Liver (tissue), 3 donors: ENCODE measurements around the gene ST7L.

ENCODE experiments used
- EGR1 ChIP-seq, 2 donors: IDR thresholded peaks; 2 replicates each; pipeline ENCODE4 v1.6.1; 2016 to 2018; ENCODE audit warnings: antibody characterized with exemption in 2 of 2, low read depth in 2 of 2
- HNF4A ChIP-seq, 2 donors: conservative IDR thresholded peaks; 2 replicates each; pipeline ENCODE4 v1.6.1; 2016; ENCODE audit warnings: antibody characterized with exemption in 2 of 2, mild to moderate bottlenecking in 2 of 2
- JUND ChIP-seq, 2 donors: IDR thresholded peaks; 2 replicates each; pipeline ENCODE4 v1.6.1; 2016; ENCODE audit warnings: antibody characterized with exemption in 2 of 2
- RAD21 ChIP-seq, 2 donors: IDR thresholded peaks; 2 replicates each; pipeline ENCODE4 v1.6.1; 2016; ENCODE audit warnings: antibody characterized with exemption in 2 of 2, mild to moderate bottlenecking in 2 of 2
- SP1 ChIP-seq: IDR thresholded peaks from 2 replicates; pipeline ENCODE4 v1.6.1; 2018; ENCODE audit warnings: antibody characterized with exemption, mild to moderate bottlenecking
- TF ChIP-seq, protein P1 (sequence below): fragments of 150-350 bp; IDR thresholded peaks from 2 replicates; pipeline ENCODE4 v1.5.1; 2017; ENCODE audit warnings: improper control_type of control experiment, low read depth, low read length; ENCODE audit not compliant: missing input control
- TF ChIP-seq, protein P2 (sequence below): IDR thresholded peaks from 2 replicates; pipeline ENCODE4 v1.6.1; 2016; ENCODE audit warnings: antibody characterized with exemption
- donor health status: healthy.
- donor health status: healthy.

DNA sequence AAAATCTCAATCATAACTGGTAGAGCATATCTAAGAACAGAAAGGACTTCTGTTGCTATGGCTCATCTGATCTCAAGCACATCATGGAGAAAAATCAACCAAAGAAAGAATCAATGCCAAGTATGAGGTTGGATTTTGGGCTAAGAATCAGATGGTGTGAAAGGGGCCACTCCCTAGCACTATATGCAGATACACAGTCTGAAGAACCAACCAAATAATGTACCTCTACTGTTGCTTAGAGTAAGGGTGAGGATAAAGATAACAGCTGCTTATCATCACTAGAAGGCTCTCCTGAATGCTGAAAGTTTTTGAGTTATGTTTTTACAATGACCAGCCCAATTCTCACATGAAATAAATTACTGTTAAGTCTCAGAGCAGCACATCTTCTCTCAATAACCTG is 35.6 kb downstream of the ST7L start:
- TF ChIP-seq, protein P1, sequence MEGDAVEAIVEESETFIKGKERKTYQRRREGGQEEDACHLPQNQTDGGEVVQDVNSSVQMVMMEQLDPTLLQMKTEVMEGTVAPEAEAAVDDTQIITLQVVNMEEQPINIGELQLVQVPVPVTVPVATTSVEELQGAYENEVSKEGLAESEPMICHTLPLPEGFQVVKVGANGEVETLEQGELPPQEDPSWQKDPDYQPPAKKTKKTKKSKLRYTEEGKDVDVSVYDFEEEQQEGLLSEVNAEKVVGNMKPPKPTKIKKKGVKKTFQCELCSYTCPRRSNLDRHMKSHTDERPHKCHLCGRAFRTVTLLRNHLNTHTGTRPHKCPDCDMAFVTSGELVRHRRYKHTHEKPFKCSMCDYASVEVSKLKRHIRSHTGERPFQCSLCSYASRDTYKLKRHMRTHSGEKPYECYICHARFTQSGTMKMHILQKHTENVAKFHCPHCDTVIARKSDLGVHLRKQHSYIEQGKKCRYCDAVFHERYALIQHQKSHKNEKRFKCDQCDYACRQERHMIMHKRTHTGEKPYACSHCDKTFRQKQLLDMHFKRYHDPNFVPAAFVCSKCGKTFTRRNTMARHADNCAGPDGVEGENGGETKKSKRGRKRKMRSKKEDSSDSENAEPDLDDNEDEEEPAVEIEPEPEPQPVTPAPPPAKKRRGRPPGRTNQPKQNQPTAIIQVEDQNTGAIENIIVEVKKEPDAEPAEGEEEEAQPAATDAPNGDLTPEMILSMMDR: no peak
- TF ChIP-seq RAD21 (IDR thresholded peaks at IDR 0.05) (no peak), EGR1 (IDR thresholded peaks at IDR 0.05; ENCODE audit: low read depth in 2 of 2) (no peak), SP1 (no peak), JUND (IDR thresholded peaks at IDR 0.05) (no peak), HNF4A (conservative IDR thresholded peaks at IDR 0.05) (no peak)
- TF ChIP-seq, protein P2, sequence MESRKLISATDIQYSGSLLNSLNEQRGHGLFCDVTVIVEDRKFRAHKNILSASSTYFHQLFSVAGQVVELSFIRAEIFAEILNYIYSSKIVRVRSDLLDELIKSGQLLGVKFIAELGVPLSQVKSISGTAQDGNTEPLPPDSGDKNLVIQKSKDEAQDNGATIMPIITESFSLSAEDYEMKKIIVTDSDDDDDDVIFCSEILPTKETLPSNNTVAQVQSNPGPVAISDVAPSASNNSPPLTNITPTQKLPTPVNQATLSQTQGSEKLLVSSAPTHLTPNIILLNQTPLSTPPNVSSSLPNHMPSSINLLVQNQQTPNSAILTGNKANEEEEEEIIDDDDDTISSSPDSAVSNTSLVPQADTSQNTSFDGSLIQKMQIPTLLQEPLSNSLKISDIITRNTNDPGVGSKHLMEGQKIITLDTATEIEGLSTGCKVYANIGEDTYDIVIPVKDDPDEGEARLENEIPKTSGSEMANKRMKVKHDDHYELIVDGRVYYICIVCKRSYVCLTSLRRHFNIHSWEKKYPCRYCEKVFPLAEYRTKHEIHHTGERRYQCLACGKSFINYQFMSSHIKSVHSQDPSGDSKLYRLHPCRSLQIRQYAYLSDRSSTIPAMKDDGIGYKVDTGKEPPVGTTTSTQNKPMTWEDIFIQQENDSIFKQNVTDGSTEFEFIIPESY: no peak
